HEK293 (cell line): ENCODE data around the gene CDC34.

Experiments used
- MYNN ChIP-seq: fragments of 450-650 bp; formaldehyde crosslinking; IDR thresholded peaks from 2 replicates; pipeline ENCODE4 v1.5.1; 2016; ENCODE audit warnings: missing biosample characterization, missing genetic modification characterization, borderline replicate concordance
- REPIN1 ChIP-seq: fragments of 450-650 bp; formaldehyde crosslinking; IDR thresholded peaks from 2 replicates; pipeline ENCODE4 v1.5.1; 2017; ENCODE audit warnings: missing biosample characterization, missing genetic modification characterization, low read depth
- ZNF138 ChIP-seq: fragments of 450-650 bp; formaldehyde crosslinking; IDR thresholded peaks from 2 replicates; pipeline ENCODE4 v1.5.1; 2016; ENCODE audit warnings: missing biosample characterization, missing genetic modification characterization, borderline replicate concordance
- ZNF214 ChIP-seq: fragments of 450-650 bp; formaldehyde crosslinking; IDR thresholded peaks from 2 replicates; pipeline ENCODE4 v1.5.1; 2017; ENCODE audit warnings: missing biosample characterization, mild to moderate bottlenecking, missing genetic modification characterization, borderline replicate concordance
- ZNF223 ChIP-seq: fragments of 450-650 bp; formaldehyde crosslinking; IDR thresholded peaks from 2 replicates; pipeline ENCODE4 v1.5.1; 2016; ENCODE audit warnings: missing biosample characterization, missing genetic modification characterization
- ZNF555 ChIP-seq: fragments of 450-650 bp; formaldehyde crosslinking; conservative IDR thresholded peaks from 2 replicates; pipeline ENCODE4 v1.5.1; 2017; ENCODE audit warnings: missing biosample characterization, mild to moderate bottlenecking, missing genetic modification characterization, inconsistent platforms
- ZNF561 ChIP-seq: fragments of 450-650 bp; IDR thresholded peaks from 2 replicates; pipeline ENCODE4 v1.5.1; 2018; ENCODE audit warnings: missing biosample characterization, missing genetic modification characterization, borderline replicate concordance
- ZNF629 ChIP-seq: fragments of 450-650 bp; formaldehyde crosslinking; IDR thresholded peaks from 2 replicates; pipeline ENCODE4 v1.5.1; 2017; ENCODE audit warnings: missing biosample characterization, missing genetic modification characterization
- ZNF747 ChIP-seq: fragments of 450-650 bp; formaldehyde crosslinking; IDR thresholded peaks from 2 replicates; pipeline ENCODE4 v1.5.1; 2016; ENCODE audit warnings: missing biosample characterization, missing genetic modification characterization
- TF ChIP-seq, protein P1 (sequence below): fragments of 450-650 bp; formaldehyde crosslinking; IDR thresholded peaks from 2 replicates; pipeline ENCODE4 v1.5.1; 2016; ENCODE audit warnings: missing biosample characterization, missing genetic modification characterization
- TF ChIP-seq, protein P2 (sequence below): fragments of 450-650 bp; formaldehyde crosslinking; IDR thresholded peaks from 2 replicates; pipeline ENCODE4 v1.5.1; 2016; ENCODE audit warnings: missing biosample characterization, missing genetic modification characterization

DNA sequence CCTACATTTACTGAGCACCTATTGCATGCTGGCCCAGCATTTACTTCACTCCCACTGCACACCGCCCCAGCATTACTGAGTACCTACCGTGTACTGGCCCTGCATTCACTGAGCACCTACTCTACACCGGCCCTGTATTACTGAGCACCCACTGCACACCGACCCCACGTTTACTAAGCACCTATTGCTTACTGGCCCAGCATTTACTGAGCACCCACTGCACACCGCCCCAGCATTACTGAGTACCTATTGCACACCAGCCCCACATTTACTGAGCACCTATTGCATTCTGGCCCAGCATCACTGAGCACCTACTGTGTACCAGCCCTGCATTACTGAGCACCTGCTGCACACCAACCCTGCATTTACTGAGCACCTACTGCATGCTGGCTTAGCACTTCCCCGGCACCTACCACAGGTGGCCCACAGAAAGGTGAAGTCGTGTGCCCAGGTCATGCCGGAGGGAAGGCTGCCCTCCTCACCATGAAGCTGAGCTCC is 17.3 kb upstream of the CDC34 start:
- no peak for TF ChIP-seq MYNN (tag by site-specific recombination)
- TF ChIP-seq, protein P1, sequence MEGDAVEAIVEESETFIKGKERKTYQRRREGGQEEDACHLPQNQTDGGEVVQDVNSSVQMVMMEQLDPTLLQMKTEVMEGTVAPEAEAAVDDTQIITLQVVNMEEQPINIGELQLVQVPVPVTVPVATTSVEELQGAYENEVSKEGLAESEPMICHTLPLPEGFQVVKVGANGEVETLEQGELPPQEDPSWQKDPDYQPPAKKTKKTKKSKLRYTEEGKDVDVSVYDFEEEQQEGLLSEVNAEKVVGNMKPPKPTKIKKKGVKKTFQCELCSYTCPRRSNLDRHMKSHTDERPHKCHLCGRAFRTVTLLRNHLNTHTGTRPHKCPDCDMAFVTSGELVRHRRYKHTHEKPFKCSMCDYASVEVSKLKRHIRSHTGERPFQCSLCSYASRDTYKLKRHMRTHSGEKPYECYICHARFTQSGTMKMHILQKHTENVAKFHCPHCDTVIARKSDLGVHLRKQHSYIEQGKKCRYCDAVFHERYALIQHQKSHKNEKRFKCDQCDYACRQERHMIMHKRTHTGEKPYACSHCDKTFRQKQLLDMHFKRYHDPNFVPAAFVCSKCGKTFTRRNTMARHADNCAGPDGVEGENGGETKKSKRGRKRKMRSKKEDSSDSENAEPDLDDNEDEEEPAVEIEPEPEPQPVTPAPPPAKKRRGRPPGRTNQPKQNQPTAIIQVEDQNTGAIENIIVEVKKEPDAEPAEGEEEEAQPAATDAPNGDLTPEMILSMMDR, result no peak
- TF ChIP-seq REPIN1, result no peak
- TF ChIP-seq ZNF629, result no peak
- TF ChIP-seq ZNF747, result no peak
- TF ChIP-seq, protein P2, sequence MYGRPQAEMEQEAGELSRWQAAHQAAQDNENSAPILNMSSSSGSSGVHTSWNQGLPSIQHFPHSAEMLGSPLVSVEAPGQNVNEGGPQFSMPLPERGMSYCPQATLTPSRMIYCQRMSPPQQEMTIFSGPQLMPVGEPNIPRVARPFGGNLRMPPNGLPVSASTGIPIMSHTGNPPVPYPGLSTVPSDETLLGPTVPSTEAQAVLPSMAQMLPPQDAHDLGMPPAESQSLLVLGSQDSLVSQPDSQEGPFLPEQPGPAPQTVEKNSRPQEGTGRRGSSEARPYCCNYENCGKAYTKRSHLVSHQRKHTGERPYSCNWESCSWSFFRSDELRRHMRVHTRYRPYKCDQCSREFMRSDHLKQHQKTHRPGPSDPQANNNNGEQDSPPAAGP, result no peak
- no peak for TF ChIP-seq ZNF223
- no peak for TF ChIP-seq ZNF214 (tag by site-specific recombination)
- no peak for TF ChIP-seq ZNF138 (tag by site-specific recombination)
- no peak for TF ChIP-seq ZNF561 (tag by site-specific recombination)
- TF ChIP-seq ZNF555 (tag by site-specific recombination), result no peak
